PC-9 (cell line): ENCODE results near the gene NR6A1. TPM values are rescaled to one million over a fixed set of nuclear protein-coding genes. Genes with fewer than 3 reads are reported as not detected.

Experiments
- BruUV-seq: library from RNA; stranded (reverse); fragments of 400-500 nt; replicated peaks from 2 replicates; lab custom pipeline; 2021; lab: Mats Ljungman, UMichigan
- CTCF ChIA-PET: fragments of 300-600 bp; sonication (Branson Sonifier 250); formaldehyde crosslinking; loops from one replicate; lab custom pipeline; 2022; ENCODE audit warnings: antibody characterized with exemption; lab: Charles Lee
- POLR2A ChIA-PET: fragments of 300-600 bp; sonication (Branson Sonifier 250); formaldehyde crosslinking; loops from one replicate; lab custom pipeline; 2022; ENCODE audit warnings: antibody characterized with exemption; ENCODE audit not compliant: unreplicated experiment; lab: Charles Lee
- DNase-seq, 2 experiments: peaks; one replicate each; pipeline versions ENCODE4 v3.0.0 to v3.0.0-alpha.2; 2015 to 2022; ENCODE audit warnings: mixed read lengths in 1 of 2
- H2AFZ ChIP-seq: fragments of 200-600 bp; sonication (generic); 2 replicates; pipeline ENCODE4 v1.8.1; 2017; ENCODE audit warnings: antibody characterized with exemption
- H3F3A ChIP-seq: fragments of 200-600 bp; sonication (generic); 2 replicates; pipeline ENCODE4 v1.8.1; 2017; ENCODE audit warnings: antibody characterized with exemption, mild to moderate bottlenecking, low read depth; ENCODE audit not compliant: insufficient read depth
- H3K27ac ChIP-seq: fragments of 200-600 bp; sonication (generic); 2 replicates; pipeline ENCODE4 v1.6.1; 2016; ENCODE audit warnings: mixed run types
- H3K27me3 ChIP-seq: fragments of 200-600 bp; sonication (generic); 2 replicates; pipeline ENCODE4 v1.6.1; 2016; ENCODE audit warnings: low read depth, mixed run types; ENCODE audit not compliant: insufficient read depth
- H3K36me3 ChIP-seq: fragments of 200-600 bp; sonication (generic); 2 replicates; pipeline ENCODE4 v1.6.1; 2016; ENCODE audit warnings: low read depth, mixed run types
- H3K4me1 ChIP-seq: fragments of 200-600 bp; sonication (generic); replicated peaks from 2 replicates; pipeline ENCODE4 v1.6.1; 2016; ENCODE audit warnings: mixed run types; ENCODE audit not compliant: insufficient read depth
- H3K4me2 ChIP-seq: fragments of 200-600 bp; sonication (generic); 2 replicates; pipeline ENCODE4 v1.6.1; 2017; ENCODE audit warnings: mixed run types
- H3K4me3 ChIP-seq: fragments of 200-600 bp; sonication (generic); 2 replicates; pipeline ENCODE4 v1.6.1; 2016; ENCODE audit warnings: mixed run types
- H3K79me2 ChIP-seq: fragments of 200-600 bp; sonication (generic); 2 replicates; pipeline ENCODE4 v1.6.1; 2017; ENCODE audit warnings: low read depth, mixed run types
- H3K9me2 ChIP-seq: fragments of 200-600 bp; sonication (generic); 2 replicates; pipeline ENCODE4 v1.8.1; 2017; ENCODE audit warnings: mild to moderate bottlenecking; ENCODE audit not compliant: insufficient read depth
- H3K9me3 ChIP-seq: fragments of 200-600 bp; sonication (generic); 2 replicates; pipeline ENCODE4 v1.8.1; 2016; ENCODE audit warnings: low read depth; ENCODE audit not compliant: insufficient read depth
- H4K20me1 ChIP-seq: fragments of 200-600 bp; sonication (generic); 2 replicates; pipeline ENCODE4 v1.8.1; 2017; ENCODE audit not compliant: insufficient read depth
- CTCF ChIP-seq: fragments of 200-600 bp; sonication (generic); conservative IDR thresholded peaks from 2 replicates; pipeline ENCODE4 v1.6.1; 2017; ENCODE audit warnings: mixed run types, antibody characterized with exemption, mild to moderate bottlenecking, moderate library complexity
- EZH2 ChIP-seq: fragments of 200-600 bp; sonication (generic); IDR thresholded peaks from 2 replicates; pipeline ENCODE4 v1.8.0; 2017; ENCODE audit warnings: antibody characterized with exemption, low read depth
- intact Hi-C: fragments of 100-400 bp; cut with micrococcal nuclease; formaldehyde crosslinking; loops from one replicate; pipeline ENCODE4 v1.10.0; 2022; ENCODE audit not compliant: unreplicated experiment
- total RNA-seq: library from RNA; stranded (reverse); gene quantifications from 2 replicates; pipeline ENCODE4 v1.2.3, GENCODE V29; 2021

NR6A1 gene
- total RNA-seq, 1 experiment from 2014 or later = 13.0 TPM

GRCh38 chr9:124757616-124758015 lies 13.5 kb downstream of the NR6A1 start:
- ChIA-PET CTCF (interaction anchor here (0.6 to 1.0 kb wide), 3 partner anchors 22 to 626 kb away, joined by 3 to 7 read pairs (median 6); no protein-coding TSS in a partner anchor), POLR2A (no interaction called here)
- no peaks in the 10 kb centered on the region for H3K36me3 ChIP-seq
- no peak overlapping the region for H3K4me3 ChIP-seq
- peaks cover 86% of the 10 kb centered on the region for H3K79me2 ChIP-seq
- H3K27me3 ChIP-seq = no peaks in the 10 kb centered on the region
- intact Hi-C loops = no loop called here
- H3K27ac ChIP-seq = no peak overlapping the region
- H3K9me2 ChIP-seq = no peaks in the 10 kb centered on the region
- peaks cover 32% of the 10 kb centered on the region for H3F3A ChIP-seq
- no TSS peak for BruUV-seq
- DNase-seq = no peak
- H3K9me3 ChIP-seq = no peaks in the 10 kb centered on the region
- H3K4me1 ChIP-seq = peaks cover 24% of the 10 kb centered on the region
- H2AFZ ChIP-seq = no peak overlapping the region
- H3K4me2 ChIP-seq = no peak overlapping the region
- TF ChIP-seq CTCF (no peak), EZH2 (no peak)
- peaks cover 12% of the 10 kb centered on the region for H4K20me1 ChIP-seq

GRCh38 chr9:124756011-124756410 lies 15.1 kb downstream of the NR6A1 start:
- Histone ChIP-seq H4K20me1 (peaks cover 3% of the 10 kb centered on the region; the same call in 1 of the 2 replicates), H3K4me1 (peaks cover 27% of the 10 kb centered on the region), H3K27me3 (no peaks in the 10 kb centered on the region), H3K9me3 (no peaks in the 10 kb centered on the region), H3K4me3 (no peak overlapping the region), H2AFZ (no peak overlapping the region), H3K4me2 (no peak overlapping the region), H3K9me2 (no peaks in the 10 kb centered on the region), H3K36me3 (no peaks in the 10 kb centered on the region), H3K27ac (no peak overlapping the region), H3F3A (peaks cover 33% of the 10 kb centered on the region), H3K79me2 (peaks cover 85% of the 10 kb centered on the region)
- no peak for DNase-seq
- POLR2A ChIA-PET = no interaction called here
- no TSS peak for BruUV-seq
- intact Hi-C loops = no loop called here
- TF ChIP-seq EZH2 (no peak), CTCF (no peak)
- CTCF ChIA-PET = no interaction called here

GRCh38 chr9:124755061-124755460 lies 16.1 kb downstream of the NR6A1 start:
- intact Hi-C loops = no loop called here
- peaks cover 83% of the 10 kb centered on the region for H3K79me2 ChIP-seq

More at GRCh38 chr9:124755061-124755460, 16.1 kb downstream of the NR6A1 start:
- peaks cover 27% of the 10 kb centered on the region for H3K4me1 ChIP-seq
- BruUV-seq = no TSS peak
- ChIA-PET POLR2A (no interaction called here), CTCF (interaction anchor here (2.1 kb wide), 1 partner anchor 138 kb away, joined by 7 read pairs; no protein-coding TSS in a partner anchor)
- H3K36me3 ChIP-seq = no peaks in the 10 kb centered on the region
- H3K9me3 ChIP-seq = no peaks in the 10 kb centered on the region
- no peaks in the 10 kb centered on the region for H3K9me2 ChIP-seq
- no peak overlapping the region for H3K4me3 ChIP-seq
- no peaks in the 10 kb centered on the region for H3K27me3 ChIP-seq
- H2AFZ ChIP-seq = no peak overlapping the region
- H3F3A ChIP-seq = peaks cover 33% of the 10 kb centered on the region
- no peak overlapping the region for H3K27ac ChIP-seq
- no peak overlapping the region for H3K4me2 ChIP-seq
- TF ChIP-seq CTCF = no peak
- TF ChIP-seq EZH2 = no peak
- DNase-seq = no peak
- H4K20me1 ChIP-seq = peaks cover under 1% of the 10 kb centered on the region; the same call in 1 of the 2 replicates
